HG02610 (cell line): ENCODE data around the gene ELMO1.

ENCODE experiments used
- ATAC-seq: cut with Tn5 transposase; IDR thresholded peaks from one replicate; pipeline ENCODE4 v1.9.1; 2021; ENCODE audit warnings: mild to moderate bottlenecking, moderate library complexity; ENCODE audit not compliant: unreplicated experiment

ELMO1 gene

GRCh38 chr7:37038706-37039105 is 410.0 kb downstream of the ELMO1 start:
- no peak for ATAC-seq

GRCh38 chr7:37037286-37037685 is 411.4 kb downstream of the ELMO1 start:
- no peak for ATAC-seq

- ATAC-seq, result no peak
These were observed 413.0 kb downstream of the ELMO1 start for GRCh38 chr7:37035631-37036030.

- no peak for ATAC-seq
These were observed 415.5 kb downstream of the ELMO1 start for GRCh38 chr7:37033141-37033540.

- no peak for ATAC-seq
These were observed 416.4 kb downstream of the ELMO1 start for GRCh38 chr7:37032258-37032601.

- ATAC-seq, result peak; percentile 48
These were observed 416.9 kb downstream of the ELMO1 start for GRCh38 chr7:37031571-37032257.

GRCh38 chr7:37028909-37029440 is 419.7 kb downstream of the ELMO1 start:
- peak; percentile 40 for ATAC-seq

GRCh38 chr7:37027557-37028341 is 420.9 kb downstream of the ELMO1 start:
- ATAC-seq, result no peak

- no peak for ATAC-seq
These were observed 421.6 kb downstream of the ELMO1 start for GRCh38 chr7:37027104-37027503.

GRCh38 chr7:37018954-37019353 is 429.7 kb downstream of the ELMO1 start:
- ATAC-seq, result peak; percentile 56

- no peak for ATAC-seq
These were observed 432.4 kb downstream of the ELMO1 start for GRCh38 chr7:37016064-37016878.

GRCh38 chr7:37015353-37016034 is 433.2 kb downstream of the ELMO1 start:
- no peak for ATAC-seq

- no peak for ATAC-seq
These were observed 434.9 kb downstream of the ELMO1 start for GRCh38 chr7:37013771-37014170.

GRCh38 chr7:37011151-37011890 is 437.3 kb downstream of the ELMO1 start:
- ATAC-seq, result no peak

- ATAC-seq, result no peak
These were observed 439.5 kb downstream of the ELMO1 start for GRCh38 chr7:37009125-37009675.

- ATAC-seq, result no peak
These were observed 441.0 kb downstream of the ELMO1 start for GRCh38 chr7:37007691-37008090.

- no peak for ATAC-seq
These were observed 441.4 kb downstream of the ELMO1 start for GRCh38 chr7:37007268-37007667.

- ATAC-seq, result no peak
These were observed 441.9 kb downstream of the ELMO1 start for GRCh38 chr7:37006764-37007163.

- no peak for ATAC-seq
These were observed 448.2 kb downstream of the ELMO1 start for GRCh38 chr7:37000511-37000910.
